ENCODE data around the gene AHDC1. TPM values are rescaled to one million over a fixed set of nuclear protein-coding genes. Genes with fewer than 3 reads are reported as not detected.

Gene AHDC1
- total RNA-seq, 1 experiment from 2014 or later: 20.8 TPM

DNA sequence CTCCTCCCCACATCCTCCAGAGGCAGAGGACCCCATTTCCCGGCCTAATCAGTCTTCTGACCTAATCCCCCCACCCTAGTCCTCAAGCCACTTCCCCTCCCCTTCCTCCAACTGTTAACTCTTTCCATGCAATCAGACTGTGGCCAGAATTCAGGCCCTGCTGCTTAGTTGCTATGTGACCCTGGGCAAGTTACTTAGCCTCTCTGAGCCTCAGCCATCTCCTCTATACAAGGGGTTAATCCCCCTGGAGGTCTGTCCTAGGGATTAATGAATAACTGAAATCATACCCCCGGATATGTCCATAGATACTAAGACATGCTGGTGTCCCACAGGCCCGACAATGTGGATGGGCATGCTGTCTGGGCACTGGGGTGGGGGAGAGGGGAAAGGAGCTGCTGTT lies 18.3 kb downstream of the AHDC1 start:
- no peak for DNase-seq
- BruUV-seq (replicated peaks): no TSS peak
- Mint-ChIP-seq H3K4me3 (ENCODE audit: low read depth, unreplicated experiment) (no peak overlapping the region), H3K9me3 (ENCODE audit: low read depth, unreplicated experiment) (no peaks in the 10 kb centered on the region), H3K4me1 (ENCODE audit: low read depth, unreplicated experiment) (peaks cover 14% of the 10 kb centered on the region), H3K27me3 (ENCODE audit: unreplicated experiment) (no peaks in the 10 kb centered on the region), H3K36me3 (ENCODE audit: insufficient read depth, unreplicated experiment) (peaks cover 8% of the 10 kb centered on the region), H3K27ac (ENCODE audit: unreplicated experiment) (no peak overlapping the region)
- CTCF ChIA-PET: no interaction called here
- intact Hi-C loops (cut with micrococcal nuclease; ENCODE audit: unreplicated experiment): no loop called here
- TF ChIP-seq, protein P1, sequence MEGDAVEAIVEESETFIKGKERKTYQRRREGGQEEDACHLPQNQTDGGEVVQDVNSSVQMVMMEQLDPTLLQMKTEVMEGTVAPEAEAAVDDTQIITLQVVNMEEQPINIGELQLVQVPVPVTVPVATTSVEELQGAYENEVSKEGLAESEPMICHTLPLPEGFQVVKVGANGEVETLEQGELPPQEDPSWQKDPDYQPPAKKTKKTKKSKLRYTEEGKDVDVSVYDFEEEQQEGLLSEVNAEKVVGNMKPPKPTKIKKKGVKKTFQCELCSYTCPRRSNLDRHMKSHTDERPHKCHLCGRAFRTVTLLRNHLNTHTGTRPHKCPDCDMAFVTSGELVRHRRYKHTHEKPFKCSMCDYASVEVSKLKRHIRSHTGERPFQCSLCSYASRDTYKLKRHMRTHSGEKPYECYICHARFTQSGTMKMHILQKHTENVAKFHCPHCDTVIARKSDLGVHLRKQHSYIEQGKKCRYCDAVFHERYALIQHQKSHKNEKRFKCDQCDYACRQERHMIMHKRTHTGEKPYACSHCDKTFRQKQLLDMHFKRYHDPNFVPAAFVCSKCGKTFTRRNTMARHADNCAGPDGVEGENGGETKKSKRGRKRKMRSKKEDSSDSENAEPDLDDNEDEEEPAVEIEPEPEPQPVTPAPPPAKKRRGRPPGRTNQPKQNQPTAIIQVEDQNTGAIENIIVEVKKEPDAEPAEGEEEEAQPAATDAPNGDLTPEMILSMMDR (IDR thresholded peaks at IDR 0.05; ENCODE audit: unreplicated experiment): no peak

- DNase-seq: no peak
- no TSS peak for BruUV-seq (replicated peaks)
- H3K36me3 Mint-ChIP-seq (ENCODE audit: insufficient read depth, unreplicated experiment): peaks cover 8% of the 10 kb centered on the region
- H3K4me1 Mint-ChIP-seq (ENCODE audit: low read depth, unreplicated experiment): peaks cover 14% of the 10 kb centered on the region
- H3K9me3 Mint-ChIP-seq (ENCODE audit: low read depth, unreplicated experiment): no peaks in the 10 kb centered on the region
- H3K27ac Mint-ChIP-seq (ENCODE audit: unreplicated experiment): no peak overlapping the region
- TF ChIP-seq, protein P1 (IDR thresholded peaks at IDR 0.05; ENCODE audit: unreplicated experiment): no peak
- no peaks in the 10 kb centered on the region for H3K27me3 Mint-ChIP-seq (ENCODE audit: unreplicated experiment)
- CTCF ChIA-PET: interaction anchor here (0.6 to 1.5 kb wide), 2 partner anchors 15 to 19 kb away, joined by 3 read pairs; no protein-coding TSS in a partner anchor
- no peak overlapping the region for H3K4me3 Mint-ChIP-seq (ENCODE audit: low read depth, unreplicated experiment)
- intact Hi-C loops (cut with micrococcal nuclease; ENCODE audit: unreplicated experiment): no loop called here
Observed at GRCh38 chr1:27584453-27584852, 19.5 kb downstream of the AHDC1 start.

DNA sequence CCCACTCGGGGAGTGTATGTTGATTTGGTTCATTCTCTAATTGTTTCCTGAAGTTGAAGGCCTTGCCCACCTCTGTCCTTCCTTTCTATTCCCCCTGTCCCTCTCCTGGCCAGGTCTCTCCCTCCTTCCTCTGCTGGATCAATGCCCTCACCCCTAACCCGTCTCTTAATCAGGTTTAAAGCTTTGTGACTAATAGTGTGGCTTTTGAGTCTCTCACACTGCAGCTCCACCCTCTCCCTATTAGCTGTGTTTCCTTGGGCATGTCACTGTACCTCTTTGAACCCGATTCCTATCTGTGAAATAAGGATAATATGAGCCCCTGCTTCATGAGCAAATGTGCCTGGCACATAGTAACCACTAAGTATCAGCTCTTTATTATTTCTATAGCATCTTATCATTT lies 20.5 kb downstream of the AHDC1 start:
- CTCF ChIA-PET: interaction anchor here (0.5 to 1.5 kb wide), 2 partner anchors 16 to 26 kb away, joined by 3 read pairs; no protein-coding TSS in a partner anchor
- no peaks in the 10 kb centered on the region for H3K27me3 Mint-ChIP-seq (ENCODE audit: unreplicated experiment)
- peak overlapping the region; percentile 37 for H3K27ac Mint-ChIP-seq (ENCODE audit: unreplicated experiment)
- DNase-seq: no peak
- BruUV-seq (replicated peaks): no TSS peak
- no peak overlapping the region for H3K4me3 Mint-ChIP-seq (ENCODE audit: low read depth, unreplicated experiment)
- intact Hi-C loops (cut with micrococcal nuclease; ENCODE audit: unreplicated experiment): no loop called here
- H3K36me3 Mint-ChIP-seq (ENCODE audit: insufficient read depth, unreplicated experiment): peaks cover 8% of the 10 kb centered on the region
- TF ChIP-seq, protein P1 (IDR thresholded peaks at IDR 0.05; ENCODE audit: unreplicated experiment): no peak
- peaks cover 14% of the 10 kb centered on the region for H3K4me1 Mint-ChIP-seq (ENCODE audit: low read depth, unreplicated experiment)
- no peaks in the 10 kb centered on the region for H3K9me3 Mint-ChIP-seq (ENCODE audit: low read depth, unreplicated experiment)

GRCh38 chr1:27581823-27582243 lies 22.1 kb downstream of the AHDC1 start:
- Mint-ChIP-seq H3K4me3 (ENCODE audit: low read depth, unreplicated experiment) (no peak overlapping the region), H3K27ac (ENCODE audit: unreplicated experiment) (no peak overlapping the region), H3K9me3 (ENCODE audit: low read depth, unreplicated experiment) (no peaks in the 10 kb centered on the region), H3K4me1 (ENCODE audit: low read depth, unreplicated experiment) (peaks cover 14% of the 10 kb centered on the region), H3K27me3 (ENCODE audit: unreplicated experiment) (no peaks in the 10 kb centered on the region), H3K36me3 (ENCODE audit: insufficient read depth, unreplicated experiment) (peaks cover 8% of the 10 kb centered on the region)
- TF ChIP-seq, protein P1 (IDR thresholded peaks at IDR 0.05; ENCODE audit: unreplicated experiment): no peak
- CTCF ChIA-PET: no interaction called here
- intact Hi-C loops (cut with micrococcal nuclease; ENCODE audit: unreplicated experiment): no loop called here
- no peak for DNase-seq
- no TSS peak for BruUV-seq (replicated peaks)
